ENCODE data around the gene LAPTM5. TPM values are rescaled to one million over a fixed set of nuclear protein-coding genes. Genes with fewer than 3 reads are reported as not detected.

The LAPTM5 gene
- total RNA-seq, 2 donors from 2014 or later: 14.9 to 39.1 TPM

GRCh38 chr1:30716646-30717045, 40.9 kb downstream of the LAPTM5 start:
- Histone ChIP-seq H3K4me3 (no peak overlapping the region), H3K4me1 (replicated peaks) (peaks cover 6% of the 10 kb centered on the region), H3K36me3 (no peaks in the 10 kb centered on the region), H3K27ac (no peak overlapping the region), H3K9me3 (no peaks in the 10 kb centered on the region), H3K27me3 (replicated peaks; ENCODE audit: insufficient read depth) (no peaks in the 10 kb centered on the region)
- DNase-seq (ENCODE audit: low spot score): no peak
- 95% methylated on average over 8 of the region's 8 CpGs for WGBS
- intact Hi-C loops (cut with DNase I): no loop called here
- TF ChIP-seq POLR2A (IDR thresholded peaks at IDR 0.05) (no peak), CTCF (IDR thresholded peaks at IDR 0.05) (no peak), POLR2AphosphoS5 (IDR thresholded peaks at IDR 0.05) (no peak)

DNA sequence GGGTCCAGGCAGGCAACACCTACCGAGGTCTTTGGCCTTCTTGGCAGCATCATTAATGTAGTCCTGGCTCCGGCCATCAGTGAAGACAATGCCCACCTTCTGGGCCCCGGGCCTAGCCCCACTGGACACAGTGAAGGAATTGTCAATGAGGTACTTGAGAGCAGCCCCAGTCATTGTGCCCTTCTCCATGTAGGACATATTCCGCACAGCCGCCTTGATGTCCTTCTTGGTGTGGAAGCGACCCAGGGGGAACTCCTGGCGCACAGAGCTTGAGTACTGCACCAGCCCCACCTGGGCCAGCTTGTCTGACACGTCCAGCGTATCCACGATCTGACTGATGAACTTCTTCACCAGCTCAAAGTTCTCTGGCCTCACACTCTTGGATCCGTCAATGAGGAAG, 41.7 kb downstream of the LAPTM5 start:
- no peak for TF ChIP-seq POLR2AphosphoS5 (IDR thresholded peaks at IDR 0.05)
- TF ChIP-seq POLR2A (IDR thresholded peaks at IDR 0.05): no peak
- TF ChIP-seq CTCF (IDR thresholded peaks at IDR 0.05): no peak
- intact Hi-C loops (cut with DNase I): no loop called here
- Histone ChIP-seq H3K4me1 (replicated peaks) (peaks cover 6% of the 10 kb centered on the region), H3K4me3 (no peak overlapping the region), H3K27ac (no peak overlapping the region), H3K27me3 (replicated peaks; ENCODE audit: insufficient read depth) (no peaks in the 10 kb centered on the region), H3K36me3 (no peaks in the 10 kb centered on the region), H3K9me3 (no peaks in the 10 kb centered on the region)
- DNase-seq (ENCODE audit: low spot score): no peak
- 94% methylated on average over 11 of the region's 11 CpGs for WGBS

DNA sequence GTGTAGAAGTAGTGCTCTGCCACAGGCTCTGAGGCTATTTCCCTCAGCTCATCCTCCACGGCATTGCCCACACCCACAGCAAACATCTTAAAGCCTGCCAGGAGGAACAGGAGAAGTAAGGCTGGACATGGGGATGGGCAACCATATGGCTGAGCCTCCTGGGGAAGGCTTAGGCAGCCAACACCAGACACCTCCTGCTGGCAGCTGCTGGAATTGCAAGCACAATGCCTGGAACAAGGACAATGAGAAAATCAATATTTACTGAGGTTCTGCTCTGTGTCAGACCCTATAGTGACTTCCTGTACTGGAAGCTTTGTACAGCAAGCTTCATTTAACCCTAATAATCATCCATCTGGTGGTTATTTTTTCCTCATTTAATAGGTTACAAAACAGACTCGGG, 42.4 kb downstream of the LAPTM5 start:
- DNase-seq (ENCODE audit: low spot score): no peak
- Histone ChIP-seq H3K36me3 (no peaks in the 10 kb centered on the region), H3K27ac (no peak overlapping the region), H3K4me1 (replicated peaks) (peaks cover 6% of the 10 kb centered on the region), H3K4me3 (no peak overlapping the region), H3K9me3 (no peaks in the 10 kb centered on the region), H3K27me3 (replicated peaks; ENCODE audit: insufficient read depth) (no peaks in the 10 kb centered on the region)
- 44% methylated on average over 2 of the region's 2 CpGs for WGBS
- TF ChIP-seq POLR2AphosphoS5 (IDR thresholded peaks at IDR 0.05) (no peak), CTCF (IDR thresholded peaks at IDR 0.05) (peak in 2 of 4 experiments; percentile 16 to 19), POLR2A (IDR thresholded peaks at IDR 0.05) (no peak)
- intact Hi-C loops (cut with DNase I): no loop called here

DNA sequence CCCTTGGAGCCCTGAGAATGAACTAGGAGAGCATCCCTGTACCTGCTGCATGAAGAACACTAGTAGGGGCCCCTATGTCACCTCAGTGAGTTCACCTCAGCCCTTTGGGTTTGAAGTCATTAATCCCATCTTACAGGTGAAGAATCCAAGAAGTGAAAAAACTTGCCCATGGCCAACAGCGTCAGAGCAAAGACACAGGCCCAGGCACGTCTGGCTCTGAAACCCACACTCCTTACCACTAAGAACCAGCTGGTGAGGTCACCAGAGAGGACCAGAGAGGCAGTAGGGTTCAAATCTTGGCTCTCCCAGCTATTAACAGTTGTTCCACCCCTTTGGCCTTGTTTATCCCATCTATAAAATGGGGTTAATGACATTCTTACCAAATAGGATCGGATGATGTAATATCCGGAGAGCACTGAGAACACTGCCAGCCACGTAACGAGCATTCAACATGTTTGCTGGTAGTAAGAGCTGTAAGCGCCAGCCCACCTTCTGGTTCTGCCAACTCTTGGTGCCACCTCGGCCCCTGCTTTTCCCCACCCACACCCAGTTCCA, 43.0 kb downstream of the LAPTM5 start:
- H3K27me3 ChIP-seq (replicated peaks; ENCODE audit: insufficient read depth): no peaks in the 10 kb centered on the region
- intact Hi-C loops (cut with DNase I): no loop called here
- 87% methylated on average over 8 of the region's 8 CpGs for WGBS

More for the DNA sequence above, 43.0 kb downstream of the LAPTM5 start:
- no peak for DNase-seq (ENCODE audit: low spot score)
- Histone ChIP-seq H3K9me3 (no peaks in the 10 kb centered on the region), H3K4me3 (no peak overlapping the region), H3K36me3 (no peaks in the 10 kb centered on the region), H3K4me1 (replicated peaks) (peaks cover 5% of the 10 kb centered on the region), H3K27ac (no peak overlapping the region)
- TF ChIP-seq POLR2A (IDR thresholded peaks at IDR 0.05) (no peak), CTCF (IDR thresholded peaks at IDR 0.05) (no peak), POLR2AphosphoS5 (IDR thresholded peaks at IDR 0.05) (no peak)

All from prostate gland (tissue), 2 donors.